ENCODE results near the gene GSE1.

DNA sequence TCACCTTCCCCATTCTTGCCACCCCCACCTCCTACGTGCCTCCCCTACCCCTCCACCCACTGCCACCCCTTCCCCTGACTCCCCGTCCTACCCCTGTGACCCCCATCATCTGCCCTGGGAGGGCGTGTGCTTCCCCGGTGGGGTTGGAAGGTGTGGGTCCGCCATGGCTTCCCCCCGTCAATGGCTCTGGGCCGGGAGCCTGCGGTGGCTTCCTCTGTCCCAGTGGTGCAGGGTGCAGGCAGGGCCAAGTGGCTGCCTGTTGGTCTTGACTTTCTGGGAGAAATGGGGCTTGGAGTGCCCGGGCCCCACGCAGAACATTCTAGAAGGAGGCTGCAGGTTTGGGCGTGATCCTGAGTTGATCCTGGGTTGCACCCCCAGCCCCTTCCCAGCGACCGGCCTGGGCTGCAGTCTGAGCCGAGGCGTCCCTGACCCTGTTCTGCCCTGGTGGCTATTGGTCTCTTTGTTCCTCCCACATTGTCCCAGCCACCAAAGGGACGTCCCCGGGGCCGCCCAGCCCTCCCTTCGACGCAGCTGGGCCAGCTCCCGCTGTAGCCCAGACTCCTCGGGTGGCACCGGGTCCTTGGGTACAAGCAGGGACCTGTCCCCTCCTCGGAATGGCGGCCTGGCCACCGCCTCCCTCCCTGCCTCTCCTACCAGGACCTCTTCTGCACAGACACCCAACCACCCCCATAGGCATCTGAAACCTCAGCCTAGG is 25.7 kb downstream of the GSE1 start:
- no peak for TF ChIP-seq POLR2A (IDR thresholded peaks at IDR 0.05)
- TF ChIP-seq, protein P1, sequence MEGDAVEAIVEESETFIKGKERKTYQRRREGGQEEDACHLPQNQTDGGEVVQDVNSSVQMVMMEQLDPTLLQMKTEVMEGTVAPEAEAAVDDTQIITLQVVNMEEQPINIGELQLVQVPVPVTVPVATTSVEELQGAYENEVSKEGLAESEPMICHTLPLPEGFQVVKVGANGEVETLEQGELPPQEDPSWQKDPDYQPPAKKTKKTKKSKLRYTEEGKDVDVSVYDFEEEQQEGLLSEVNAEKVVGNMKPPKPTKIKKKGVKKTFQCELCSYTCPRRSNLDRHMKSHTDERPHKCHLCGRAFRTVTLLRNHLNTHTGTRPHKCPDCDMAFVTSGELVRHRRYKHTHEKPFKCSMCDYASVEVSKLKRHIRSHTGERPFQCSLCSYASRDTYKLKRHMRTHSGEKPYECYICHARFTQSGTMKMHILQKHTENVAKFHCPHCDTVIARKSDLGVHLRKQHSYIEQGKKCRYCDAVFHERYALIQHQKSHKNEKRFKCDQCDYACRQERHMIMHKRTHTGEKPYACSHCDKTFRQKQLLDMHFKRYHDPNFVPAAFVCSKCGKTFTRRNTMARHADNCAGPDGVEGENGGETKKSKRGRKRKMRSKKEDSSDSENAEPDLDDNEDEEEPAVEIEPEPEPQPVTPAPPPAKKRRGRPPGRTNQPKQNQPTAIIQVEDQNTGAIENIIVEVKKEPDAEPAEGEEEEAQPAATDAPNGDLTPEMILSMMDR (IDR thresholded peaks at IDR 0.05) = no peak
- TF ChIP-seq EP300 (IDR thresholded peaks at IDR 0.05) = no peak
